HEK293 (cell line): ENCODE measurements around the gene PCID2.

Experiments used
- CTCF ChIA-PET: fragments of 350-600 bp; formaldehyde crosslinking; extraction: SDS; loops from one replicate; lab custom pipeline; 2021; ENCODE audit warnings: antibody characterized with exemption; lab: Yijun Ruan, JAX
- POLR2A ChIA-PET: fragments of 300-600 bp; formaldehyde crosslinking; extraction: SDS; loops from one replicate; lab custom pipeline; 2020; ENCODE audit warnings: antibody characterized with exemption, inconsistent platforms; lab: Yijun Ruan, JAX
- H3K27ac ChIP-seq: fragments of 200-500 bp; sonication (Bioruptor generic); 2 replicates; pipeline ENCODE4 v1.5.1; 2014; ENCODE audit warnings: low read depth, low read length, control low read depth, inconsistent platforms; ENCODE audit errors: extremely low read depth
- H3K36me3 ChIP-seq, 2 experiments: fragments of 200-500 bp in 1 of 2; sonication (Bioruptor generic) in 1 of 2; 1 replicate in 1 of 2; 2 replicates in 1 of 2; pipeline ENCODE4 v1.5.1; 2014 to 2017; ENCODE audit warnings: inconsistent platforms in 2 of 2, low read length in 2 of 2; ENCODE audit not compliant: control insufficient read depth in 2 of 2, insufficient read depth in 1 of 2
- H3K4me1 ChIP-seq: fragments of 200-500 bp; sonication (Bioruptor generic); 2 replicates; pipeline ENCODE4 v1.5.1; 2014; ENCODE audit warnings: mild to moderate bottlenecking, low read length, inconsistent platforms; ENCODE audit not compliant: control insufficient read depth, insufficient read depth
- H3K4me3 ChIP-seq: 2 replicates; pipeline ENCODE4 v1.5.1; 2011; ENCODE audit warnings: low read depth, mild to moderate bottlenecking, control low read depth, low read length, moderate library complexity
- H3K9me3 ChIP-seq: fragments of 200-500 bp; sonication (Bioruptor generic); 2 replicates; pipeline ENCODE4 v1.5.1; 2014; ENCODE audit warnings: low read depth, low read length, inconsistent platforms; ENCODE audit not compliant: control insufficient read depth, insufficient read depth
- GLIS2 ChIP-seq: fragments of 450-650 bp; formaldehyde crosslinking; IDR thresholded peaks from 2 replicates; pipeline ENCODE4 v1.5.1; 2016; ENCODE audit warnings: missing biosample characterization, missing genetic modification characterization
- MYNN ChIP-seq: fragments of 450-650 bp; formaldehyde crosslinking; IDR thresholded peaks from 2 replicates; pipeline ENCODE4 v1.5.1; 2016; ENCODE audit warnings: missing biosample characterization, missing genetic modification characterization, borderline replicate concordance
- ZBTB1 ChIP-seq: fragments of 450-650 bp; formaldehyde crosslinking; IDR thresholded peaks from 2 replicates; pipeline ENCODE4 v1.5.1; 2016; ENCODE audit warnings: missing biosample characterization, missing genetic modification characterization
- ZBTB11 ChIP-seq: fragments of 450-650 bp; formaldehyde crosslinking; conservative IDR thresholded peaks from 2 replicates; pipeline ENCODE4 v1.5.1; 2016; ENCODE audit warnings: low read depth, missing biosample characterization, missing genetic modification characterization
- ZBTB44 ChIP-seq: fragments of 450-650 bp; IDR thresholded peaks from 2 replicates; pipeline ENCODE4 v1.5.1; 2018; ENCODE audit warnings: missing biosample characterization, mild to moderate bottlenecking, missing genetic modification characterization
- ZFP37 ChIP-seq: fragments of 450-650 bp; formaldehyde crosslinking; IDR thresholded peaks from 2 replicates; pipeline ENCODE4 v1.5.1; 2016; ENCODE audit warnings: missing biosample characterization, missing genetic modification characterization
- ZNF114 ChIP-seq: fragments of 450-650 bp; formaldehyde crosslinking; IDR thresholded peaks from 2 replicates; pipeline ENCODE4 v1.5.0; 2017; ENCODE audit warnings: missing biosample characterization, missing genetic modification characterization
- ZNF133 ChIP-seq: fragments of 450-650 bp; formaldehyde crosslinking; IDR thresholded peaks from 2 replicates; pipeline ENCODE4 v1.5.1; 2016; ENCODE audit warnings: missing biosample characterization, missing genetic modification characterization
- ZNF174 ChIP-seq: fragments of 450-650 bp; formaldehyde crosslinking; IDR thresholded peaks from 2 replicates; pipeline ENCODE4 v1.5.0; 2017; ENCODE audit warnings: missing biosample characterization, mild to moderate bottlenecking, missing genetic modification characterization
- ZNF366 ChIP-seq: fragments of 450-650 bp; formaldehyde crosslinking; conservative IDR thresholded peaks from 2 replicates; pipeline ENCODE4 v1.5.1; 2016; ENCODE audit warnings: missing biosample characterization, missing genetic modification characterization
- ZNF548 ChIP-seq: fragments of 450-650 bp; formaldehyde crosslinking; IDR thresholded peaks from 2 replicates; pipeline ENCODE4 v1.5.1; 2016; ENCODE audit warnings: missing biosample characterization, missing genetic modification characterization
- ZNF580 ChIP-seq: fragments of 450-650 bp; formaldehyde crosslinking; IDR thresholded peaks from 2 replicates; pipeline ENCODE4 v1.5.1; 2016; ENCODE audit warnings: missing biosample characterization, missing genetic modification characterization
- ZNF610 ChIP-seq: fragments of 450-650 bp; formaldehyde crosslinking; IDR thresholded peaks from 2 replicates; pipeline ENCODE4 v1.5.1; 2016; ENCODE audit warnings: missing biosample characterization, missing genetic modification characterization, borderline replicate concordance
- ZNF777 ChIP-seq: fragments of 450-650 bp; formaldehyde crosslinking; IDR thresholded peaks from 2 replicates; pipeline ENCODE4 v1.5.1; 2017; ENCODE audit warnings: missing biosample characterization, missing genetic modification characterization, borderline replicate concordance
- ZSCAN16 ChIP-seq: fragments of 450-650 bp; formaldehyde crosslinking; IDR thresholded peaks from 2 replicates; pipeline ENCODE4 v1.5.1; 2016; ENCODE audit warnings: missing biosample characterization, missing genetic modification characterization
- TF ChIP-seq, protein P1 (sequence below): fragments of 450-650 bp; formaldehyde crosslinking; IDR thresholded peaks from 2 replicates; pipeline ENCODE4 v1.5.1; 2016; ENCODE audit warnings: missing biosample characterization, missing genetic modification characterization
- TF ChIP-seq, protein P2 (sequence below): fragments of 450-650 bp; formaldehyde crosslinking; IDR thresholded peaks from 2 replicates; pipeline ENCODE4 v1.5.1; 2017; ENCODE audit warnings: missing biosample characterization, missing genetic modification characterization
- TF ChIP-seq, protein P3 (sequence below): fragments of 450-650 bp; formaldehyde crosslinking; IDR thresholded peaks from 2 replicates; pipeline ENCODE4; 2016; ENCODE audit warnings: missing biosample characterization, missing genetic modification characterization

PCID2 gene

DNA sequence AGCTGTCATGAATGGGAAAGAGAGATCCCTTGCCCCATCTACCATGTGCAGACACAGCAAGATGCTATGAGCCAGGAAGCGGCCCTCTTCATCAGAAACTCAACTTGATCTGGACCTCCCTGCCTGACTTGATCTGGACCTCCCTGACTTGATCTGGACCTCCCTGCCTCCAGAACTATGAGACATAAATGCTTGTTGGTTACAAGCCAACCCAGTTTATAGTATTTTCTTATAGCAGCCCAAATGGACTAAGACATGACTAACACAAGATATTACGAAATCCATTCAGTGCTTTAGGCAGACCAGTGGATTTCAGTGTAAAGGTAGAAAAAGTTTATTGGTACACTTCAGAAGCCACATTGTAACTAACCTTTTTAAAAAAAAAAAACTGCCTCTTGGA, 15.6 kb downstream of the PCID2 start:
- Histone ChIP-seq H3K9me3 (no peaks in the 10 kb centered on the region), H3K4me1 (no peaks in the 10 kb centered on the region), H3K36me3 (peaks cover 20 to 81% of the 10 kb centered on the region in 2 experiments), H3K4me3 (no peak overlapping the region), H3K27ac (no peak overlapping the region)
- ChIA-PET CTCF (no interaction called here), POLR2A (interaction anchor here (1.0 kb wide), 1 partner anchor 16 kb away, joined by 3 read pairs; the partner anchor contains the start of gene PCID2)
- no peak for TF ChIP-seq ZNF133 (tag by site-specific recombination)
- TF ChIP-seq, protein P1, sequence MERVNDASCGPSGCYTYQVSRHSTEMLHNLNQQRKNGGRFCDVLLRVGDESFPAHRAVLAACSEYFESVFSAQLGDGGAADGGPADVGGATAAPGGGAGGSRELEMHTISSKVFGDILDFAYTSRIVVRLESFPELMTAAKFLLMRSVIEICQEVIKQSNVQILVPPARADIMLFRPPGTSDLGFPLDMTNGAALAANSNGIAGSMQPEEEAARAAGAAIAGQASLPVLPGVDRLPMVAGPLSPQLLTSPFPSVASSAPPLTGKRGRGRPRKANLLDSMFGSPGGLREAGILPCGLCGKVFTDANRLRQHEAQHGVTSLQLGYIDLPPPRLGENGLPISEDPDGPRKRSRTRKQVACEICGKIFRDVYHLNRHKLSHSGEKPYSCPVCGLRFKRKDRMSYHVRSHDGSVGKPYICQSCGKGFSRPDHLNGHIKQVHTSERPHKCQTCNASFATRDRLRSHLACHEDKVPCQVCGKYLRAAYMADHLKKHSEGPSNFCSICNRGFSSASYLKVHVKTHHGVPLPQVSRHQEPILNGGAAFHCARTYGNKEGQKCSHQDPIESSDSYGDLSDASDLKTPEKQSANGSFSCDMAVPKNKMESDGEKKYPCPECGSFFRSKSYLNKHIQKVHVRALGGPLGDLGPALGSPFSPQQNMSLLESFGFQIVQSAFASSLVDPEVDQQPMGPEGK (tag by site-specific recombination): no peak
- TF ChIP-seq ZNF366 (tag by site-specific recombination): no peak
- no peak for TF ChIP-seq ZSCAN16 (tag by site-specific recombination)
- TF ChIP-seq GLIS2 (tag by site-specific recombination): no peak
- no peak for TF ChIP-seq ZNF610
- no peak for TF ChIP-seq ZNF777 (tag by site-specific recombination)
- TF ChIP-seq, protein P2, sequence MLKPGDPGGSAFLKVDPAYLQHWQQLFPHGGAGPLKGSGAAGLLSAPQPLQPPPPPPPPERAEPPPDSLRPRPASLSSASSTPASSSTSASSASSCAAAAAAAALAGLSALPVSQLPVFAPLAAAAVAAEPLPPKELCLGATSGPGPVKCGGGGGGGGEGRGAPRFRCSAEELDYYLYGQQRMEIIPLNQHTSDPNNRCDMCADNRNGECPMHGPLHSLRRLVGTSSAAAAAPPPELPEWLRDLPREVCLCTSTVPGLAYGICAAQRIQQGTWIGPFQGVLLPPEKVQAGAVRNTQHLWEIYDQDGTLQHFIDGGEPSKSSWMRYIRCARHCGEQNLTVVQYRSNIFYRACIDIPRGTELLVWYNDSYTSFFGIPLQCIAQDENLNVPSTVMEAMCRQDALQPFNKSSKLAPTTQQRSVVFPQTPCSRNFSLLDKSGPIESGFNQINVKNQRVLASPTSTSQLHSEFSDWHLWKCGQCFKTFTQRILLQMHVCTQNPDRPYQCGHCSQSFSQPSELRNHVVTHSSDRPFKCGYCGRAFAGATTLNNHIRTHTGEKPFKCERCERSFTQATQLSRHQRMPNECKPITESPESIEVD (tag by site-specific recombination): no peak
- TF ChIP-seq ZBTB1 (tag by site-specific recombination): no peak
- TF ChIP-seq ZNF580: no peak
- no peak for TF ChIP-seq ZNF114 (tag by site-specific recombination)
- no peak for TF ChIP-seq ZFP37 (tag by site-specific recombination)
- no peak for TF ChIP-seq ZBTB11 (tag by site-specific recombination)
- no peak for TF ChIP-seq MYNN (tag by site-specific recombination)

GRCh38 chr13:113192279-113192678, 16.2 kb downstream of the PCID2 start:
- Histone ChIP-seq H3K4me3 (no peak overlapping the region), H3K9me3 (no peaks in the 10 kb centered on the region), H3K27ac (no peak overlapping the region), H3K36me3 (peaks cover 20 to 75% of the 10 kb centered on the region in 2 experiments)
- CTCF ChIA-PET: no interaction called here
- TF ChIP-seq ZNF174 (tag by site-specific recombination) (no peak), ZNF548 (tag by site-specific recombination) (no peak), ZNF366 (tag by site-specific recombination) (no peak), MYNN (tag by site-specific recombination) (no peak), ZBTB44 (no peak)
- TF ChIP-seq, protein P3, sequence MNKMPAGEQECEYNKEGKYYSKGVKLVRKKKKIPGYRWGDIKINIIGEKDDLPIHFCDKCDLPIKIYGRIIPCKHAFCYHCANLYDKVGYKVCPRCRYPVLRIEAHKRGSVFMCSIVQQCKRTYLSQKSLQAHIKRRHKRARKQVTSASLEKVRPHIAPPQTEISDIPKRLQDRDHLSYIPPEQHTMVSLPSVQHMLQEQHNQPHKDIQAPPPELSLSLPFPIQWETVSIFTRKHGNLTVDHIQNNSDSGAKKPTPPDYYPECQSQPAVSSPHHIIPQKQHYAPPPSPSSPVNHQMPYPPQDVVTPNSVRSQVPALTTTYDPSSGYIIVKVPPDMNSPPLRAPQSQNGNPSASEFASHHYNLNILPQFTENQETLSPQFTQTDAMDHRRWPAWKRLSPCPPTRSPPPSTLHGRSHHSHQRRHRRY (tag by site-specific recombination): no peak
- TF ChIP-seq, all 188 proteins: peak for 0
- POLR2A ChIA-PET: interaction anchor here (1.0 kb wide), 1 partner anchor 16 kb away, joined by 3 read pairs; the partner anchor contains the start of gene PCID2
- H3K4me1 ChIP-seq: no peaks in the 10 kb centered on the region
